ENCODE data around the gene ZBTB16.

DNA sequence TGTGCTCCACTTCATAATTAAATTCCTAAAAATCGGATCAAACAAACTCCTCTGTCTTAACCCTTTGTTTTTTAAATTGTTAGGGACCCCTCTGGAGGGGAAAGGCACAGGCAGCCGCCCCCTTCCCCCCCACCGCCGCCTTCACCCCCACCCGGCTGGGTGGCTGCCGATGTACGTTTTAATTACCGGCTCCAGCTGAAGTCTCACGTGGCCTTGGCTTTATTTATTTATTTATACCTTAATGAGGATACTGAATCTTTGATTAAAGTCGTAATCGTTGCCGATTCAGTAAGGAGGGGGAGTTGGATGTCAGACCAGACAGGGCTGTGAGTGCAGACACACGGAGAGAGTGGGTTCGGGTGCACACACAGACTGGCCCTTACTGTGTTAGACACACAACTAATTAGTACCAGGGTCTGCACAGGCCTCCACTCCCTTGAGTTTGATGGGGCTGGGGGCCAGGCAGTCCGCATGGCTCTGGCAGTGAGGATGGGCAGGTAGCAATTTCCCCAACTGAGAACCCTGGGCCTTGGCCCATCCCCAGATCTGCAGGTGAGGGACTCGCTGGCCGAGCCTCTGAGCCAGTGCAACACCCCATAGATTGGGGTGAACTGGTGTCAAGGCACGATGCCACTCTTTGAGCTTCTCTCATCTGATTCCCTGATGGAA lies 185.3 kb downstream of the ZBTB16 start:
- TF ChIP-seq, protein P1, sequence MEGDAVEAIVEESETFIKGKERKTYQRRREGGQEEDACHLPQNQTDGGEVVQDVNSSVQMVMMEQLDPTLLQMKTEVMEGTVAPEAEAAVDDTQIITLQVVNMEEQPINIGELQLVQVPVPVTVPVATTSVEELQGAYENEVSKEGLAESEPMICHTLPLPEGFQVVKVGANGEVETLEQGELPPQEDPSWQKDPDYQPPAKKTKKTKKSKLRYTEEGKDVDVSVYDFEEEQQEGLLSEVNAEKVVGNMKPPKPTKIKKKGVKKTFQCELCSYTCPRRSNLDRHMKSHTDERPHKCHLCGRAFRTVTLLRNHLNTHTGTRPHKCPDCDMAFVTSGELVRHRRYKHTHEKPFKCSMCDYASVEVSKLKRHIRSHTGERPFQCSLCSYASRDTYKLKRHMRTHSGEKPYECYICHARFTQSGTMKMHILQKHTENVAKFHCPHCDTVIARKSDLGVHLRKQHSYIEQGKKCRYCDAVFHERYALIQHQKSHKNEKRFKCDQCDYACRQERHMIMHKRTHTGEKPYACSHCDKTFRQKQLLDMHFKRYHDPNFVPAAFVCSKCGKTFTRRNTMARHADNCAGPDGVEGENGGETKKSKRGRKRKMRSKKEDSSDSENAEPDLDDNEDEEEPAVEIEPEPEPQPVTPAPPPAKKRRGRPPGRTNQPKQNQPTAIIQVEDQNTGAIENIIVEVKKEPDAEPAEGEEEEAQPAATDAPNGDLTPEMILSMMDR (conservative IDR thresholded peaks at IDR 0.05; ENCODE audit: low read depth, low read length) = no peak
- TF ChIP-seq BHLHE40 (IDR thresholded peaks at IDR 0.05; ENCODE audit: low read depth, low read length) (no peak), MAFK (IDR thresholded peaks at IDR 0.05; ENCODE audit: low read depth, low read length) (no peak), RAD21 (IDR thresholded peaks at IDR 0.05; ENCODE audit: low read length) (no peak), POLR2A (IDR thresholded peaks at IDR 0.05; ENCODE audit: low read depth, low read length) (no peak), SMC3 (IDR thresholded peaks at IDR 0.05; ENCODE audit: low read depth, low read length) (no peak)

Data from IMR-90 (cell line).